HEK293 (cell line): ENCODE data around the gene NCAPD3.
A peak's percentile ranks its signal among the peaks of the same experiment; 100 is the strongest.

Experiments
- CTCF ChIA-PET: fragments of 350-600 bp; formaldehyde crosslinking; extraction: SDS; loops from one replicate; lab custom pipeline; 2021; ENCODE audit warnings: antibody characterized with exemption; lab: Yijun Ruan, JAX
- POLR2A ChIA-PET: fragments of 300-600 bp; formaldehyde crosslinking; extraction: SDS; loops from one replicate; lab custom pipeline; 2020; ENCODE audit warnings: antibody characterized with exemption, inconsistent platforms; lab: Yijun Ruan, JAX
- H3K27ac ChIP-seq: fragments of 200-500 bp; sonication (Bioruptor generic); 2 replicates; pipeline ENCODE4 v1.5.1; 2014; ENCODE audit warnings: low read depth, low read length, control low read depth, inconsistent platforms; ENCODE audit errors: extremely low read depth
- H3K36me3 ChIP-seq, 2 experiments: fragments of 200-500 bp in 1 of 2; sonication (Bioruptor generic) in 1 of 2; 1 replicate in 1 of 2; 2 replicates in 1 of 2; pipeline ENCODE4 v1.5.1; 2014 to 2017; ENCODE audit warnings: inconsistent platforms in 2 of 2, low read length in 2 of 2; ENCODE audit not compliant: control insufficient read depth in 2 of 2, insufficient read depth in 1 of 2
- H3K4me1 ChIP-seq: fragments of 200-500 bp; sonication (Bioruptor generic); 2 replicates; pipeline ENCODE4 v1.5.1; 2014; ENCODE audit warnings: mild to moderate bottlenecking, low read length, inconsistent platforms; ENCODE audit not compliant: control insufficient read depth, insufficient read depth
- H3K4me3 ChIP-seq: 2 replicates; pipeline ENCODE4 v1.5.1; 2011; ENCODE audit warnings: low read depth, mild to moderate bottlenecking, control low read depth, low read length, moderate library complexity
- H3K9me3 ChIP-seq: fragments of 200-500 bp; sonication (Bioruptor generic); 2 replicates; pipeline ENCODE4 v1.5.1; 2014; ENCODE audit warnings: low read depth, low read length, inconsistent platforms; ENCODE audit not compliant: control insufficient read depth, insufficient read depth
- MYNN ChIP-seq: fragments of 450-650 bp; formaldehyde crosslinking; IDR thresholded peaks from 2 replicates; pipeline ENCODE4 v1.5.1; 2016; ENCODE audit warnings: missing biosample characterization, missing genetic modification characterization, borderline replicate concordance
- OSR2 ChIP-seq: fragments of 450-650 bp; formaldehyde crosslinking; IDR thresholded peaks from 2 replicates; pipeline ENCODE4 v1.5.1; 2016; ENCODE audit warnings: missing biosample characterization, missing genetic modification characterization
- ZNF132 ChIP-seq: fragments of 450-650 bp; formaldehyde crosslinking; IDR thresholded peaks from 2 replicates; pipeline ENCODE4 v1.5.1; 2017; ENCODE audit warnings: missing biosample characterization, missing genetic modification characterization, borderline replicate concordance
- ZNF404 ChIP-seq: fragments of 450-650 bp; formaldehyde crosslinking; IDR thresholded peaks from 2 replicates; pipeline ENCODE4 v1.5.1; 2017; ENCODE audit warnings: missing biosample characterization, missing genetic modification characterization
- ZNF548 ChIP-seq: fragments of 450-650 bp; formaldehyde crosslinking; IDR thresholded peaks from 2 replicates; pipeline ENCODE4 v1.5.1; 2016; ENCODE audit warnings: missing biosample characterization, missing genetic modification characterization
- ZNF600 ChIP-seq: fragments of 450-650 bp; formaldehyde crosslinking; IDR thresholded peaks from 2 replicates; pipeline ENCODE4 v1.5.1; 2016; ENCODE audit warnings: missing biosample characterization, missing genetic modification characterization
- ZNF629 ChIP-seq: fragments of 450-650 bp; formaldehyde crosslinking; IDR thresholded peaks from 2 replicates; pipeline ENCODE4 v1.5.1; 2017; ENCODE audit warnings: missing biosample characterization, missing genetic modification characterization
- ZNF654 ChIP-seq: fragments of 450-650 bp; formaldehyde crosslinking; IDR thresholded peaks from 2 replicates; pipeline ENCODE4 v1.5.1; 2016; ENCODE audit warnings: low read depth, missing biosample characterization, missing genetic modification characterization
- ZNF768 ChIP-seq: fragments of 450-650 bp; formaldehyde crosslinking; IDR thresholded peaks from 2 replicates; pipeline ENCODE4 v1.5.1; 2018; ENCODE audit warnings: missing biosample characterization, mild to moderate bottlenecking, missing genetic modification characterization
- ZNF776 ChIP-seq: fragments of 450-650 bp; formaldehyde crosslinking; IDR thresholded peaks from 2 replicates; pipeline ENCODE4 v1.5.0; 2017; ENCODE audit warnings: missing biosample characterization, missing genetic modification characterization, borderline replicate concordance
- TF ChIP-seq, protein P1 (sequence below): fragments of 450-650 bp; formaldehyde crosslinking; IDR thresholded peaks from 2 replicates; pipeline ENCODE4 v1.5.1; 2016; ENCODE audit warnings: missing biosample characterization, missing genetic modification characterization
- TF ChIP-seq, protein P2 (sequence below): fragments of 450-650 bp; formaldehyde crosslinking; IDR thresholded peaks from 2 replicates; pipeline ENCODE4 v1.5.1; 2016; ENCODE audit warnings: missing biosample characterization, missing genetic modification characterization
- TF ChIP-seq, protein P3 (sequence below): fragments of 450-650 bp; formaldehyde crosslinking; optimal IDR thresholded peaks from 2 replicates; pipeline ENCODE3; 2016; ENCODE audit warnings: missing biosample characterization, mild to moderate bottlenecking, missing genetic modification characterization
- TF ChIP-seq, protein P4 (sequence below): fragments of 450-650 bp; formaldehyde crosslinking; IDR thresholded peaks from 2 replicates; pipeline ENCODE4 v1.5.1; 2016; ENCODE audit warnings: missing biosample characterization, missing genetic modification characterization
- TF ChIP-seq, protein P5 (sequence below): fragments of 450-650 bp; formaldehyde crosslinking; IDR thresholded peaks from 2 replicates; pipeline ENCODE4 v1.5.1; 2016; ENCODE audit warnings: missing biosample characterization, missing genetic modification characterization
- TF ChIP-seq, protein P6 (sequence below): IDR thresholded peaks from 2 replicates; pipeline ENCODE4 v1.6.1; 2011; ENCODE audit warnings: mild to moderate bottlenecking, low read depth, low read length, borderline replicate concordance

NCAPD3 gene

DNA sequence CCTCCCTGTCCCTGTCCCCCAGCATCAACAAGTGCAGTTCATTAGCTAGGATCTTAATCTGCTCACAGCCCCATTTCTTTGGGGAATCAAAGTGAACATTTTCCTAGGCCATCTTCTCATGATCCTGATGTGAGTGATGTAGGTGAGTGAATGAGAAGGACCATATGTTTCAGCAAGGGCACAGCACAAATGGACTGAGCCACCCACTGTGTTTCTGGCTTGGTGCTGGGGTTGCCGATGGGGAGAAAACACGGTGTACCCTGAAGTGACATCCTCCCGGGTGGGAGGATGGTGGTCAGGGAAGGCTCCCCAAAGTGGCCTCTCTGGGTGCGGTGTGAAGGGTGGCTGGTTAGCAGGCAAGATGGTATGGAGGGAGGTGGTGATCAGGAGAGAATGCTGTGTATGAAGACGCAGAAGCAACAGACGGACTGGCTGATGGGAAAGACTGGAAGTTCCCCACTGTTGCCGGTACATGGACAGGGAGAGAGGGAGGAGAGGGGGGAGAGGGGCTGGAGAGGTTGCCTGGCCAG is 82.7 kb downstream of the NCAPD3 start (continued):
- TF ChIP-seq, protein P1, sequence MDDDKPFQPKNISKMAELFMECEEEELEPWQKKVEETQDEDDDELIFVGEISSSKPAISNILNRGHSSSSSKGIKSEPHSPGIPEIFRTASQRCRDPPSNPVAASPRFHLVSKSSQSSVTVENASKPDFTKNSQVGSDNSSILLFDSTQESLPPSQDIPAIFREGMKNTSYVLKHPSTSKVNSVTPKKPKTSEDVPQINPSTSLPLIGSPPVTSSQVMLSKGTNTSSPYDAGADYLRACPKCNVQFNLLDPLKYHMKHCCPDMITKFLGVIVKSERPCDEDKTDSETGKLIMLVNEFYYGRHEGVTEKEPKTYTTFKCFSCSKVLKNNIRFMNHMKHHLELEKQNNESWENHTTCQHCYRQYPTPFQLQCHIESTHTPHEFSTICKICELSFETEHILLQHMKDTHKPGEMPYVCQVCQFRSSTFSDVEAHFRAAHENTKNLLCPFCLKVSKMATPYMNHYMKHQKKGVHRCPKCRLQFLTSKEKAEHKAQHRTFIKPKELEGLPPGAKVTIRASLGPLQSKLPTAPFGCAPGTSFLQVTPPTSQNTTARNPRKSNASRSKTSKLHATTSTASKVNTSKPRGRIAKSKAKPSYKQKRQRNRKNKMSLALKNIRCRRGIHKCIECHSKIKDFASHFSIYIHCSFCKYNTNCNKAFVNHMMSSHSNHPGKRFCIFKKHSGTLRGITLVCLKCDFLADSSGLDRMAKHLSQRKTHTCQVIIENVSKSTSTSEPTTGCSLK (tag by site-specific recombination): no peak
- TF ChIP-seq, protein P2, sequence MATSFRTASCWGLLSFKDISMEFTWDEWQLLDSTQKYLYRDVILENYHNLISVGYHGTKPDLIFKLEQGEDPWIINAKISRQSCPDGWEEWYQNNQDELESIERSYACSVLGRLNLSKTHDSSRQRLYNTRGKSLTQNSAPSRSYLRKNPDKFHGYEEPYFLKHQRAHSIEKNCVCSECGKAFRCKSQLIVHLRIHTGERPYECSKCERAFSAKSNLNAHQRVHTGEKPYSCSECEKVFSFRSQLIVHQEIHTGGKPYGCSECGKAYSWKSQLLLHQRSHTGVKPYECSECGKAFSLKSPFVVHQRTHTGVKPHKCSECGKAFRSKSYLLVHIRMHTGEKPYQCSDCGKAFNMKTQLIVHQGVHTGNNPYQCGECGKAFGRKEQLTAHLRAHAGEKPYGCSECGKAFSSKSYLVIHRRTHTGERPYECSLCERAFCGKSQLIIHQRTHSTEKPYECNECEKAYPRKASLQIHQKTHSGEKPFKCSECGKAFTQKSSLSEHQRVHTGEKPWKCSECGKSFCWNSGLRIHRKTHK (tag by site-specific recombination): no peak
- no peak for TF ChIP-seq ZNF629 (tag by site-specific recombination)
- TF ChIP-seq ZNF600 (tag by site-specific recombination): no peak
- TF ChIP-seq MYNN (tag by site-specific recombination): no peak
- TF ChIP-seq ZNF776 (tag by site-specific recombination): no peak
- TF ChIP-seq, protein P3, sequence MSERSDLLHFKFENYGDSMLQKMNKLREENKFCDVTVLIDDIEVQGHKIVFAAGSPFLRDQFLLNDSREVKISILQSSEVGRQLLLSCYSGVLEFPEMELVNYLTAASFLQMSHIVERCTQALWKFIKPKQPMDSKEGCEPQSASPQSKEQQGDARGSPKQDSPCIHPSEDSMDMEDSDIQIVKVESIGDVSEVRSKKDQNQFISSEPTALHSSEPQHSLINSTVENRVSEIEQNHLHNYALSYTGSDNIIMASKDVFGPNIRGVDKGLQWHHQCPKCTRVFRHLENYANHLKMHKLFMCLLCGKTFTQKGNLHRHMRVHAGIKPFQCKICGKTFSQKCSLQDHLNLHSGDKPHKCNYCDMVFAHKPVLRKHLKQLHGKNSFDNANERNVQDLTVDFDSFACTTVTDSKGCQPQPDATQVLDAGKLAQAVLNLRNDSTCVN: no peak

DNA sequence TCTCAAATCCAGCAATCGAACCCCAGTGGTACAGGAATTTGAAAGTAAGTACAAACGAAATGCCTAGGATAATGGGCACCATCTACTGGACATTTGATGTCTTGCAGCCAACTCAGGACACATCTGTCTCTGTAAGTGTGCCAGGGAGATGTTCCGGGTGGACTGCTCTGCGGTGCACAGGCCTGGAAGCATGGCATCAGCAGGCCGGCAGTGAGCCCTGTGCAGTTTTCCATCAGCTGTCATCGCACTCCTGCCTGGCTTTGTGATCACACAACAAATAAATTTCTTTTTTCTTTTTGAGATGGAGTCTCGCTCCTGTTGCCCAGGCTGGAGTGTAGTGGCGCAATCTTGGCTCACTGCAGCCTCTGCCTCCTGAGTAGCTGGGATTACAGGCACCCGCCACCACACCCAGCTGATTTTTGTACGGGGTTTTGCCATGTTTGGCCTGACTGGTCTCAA is 83.9 kb downstream of the NCAPD3 start:
- peak; percentile 73 for TF ChIP-seq ZNF654 (tag by site-specific recombination)
- TF ChIP-seq, protein P4, sequence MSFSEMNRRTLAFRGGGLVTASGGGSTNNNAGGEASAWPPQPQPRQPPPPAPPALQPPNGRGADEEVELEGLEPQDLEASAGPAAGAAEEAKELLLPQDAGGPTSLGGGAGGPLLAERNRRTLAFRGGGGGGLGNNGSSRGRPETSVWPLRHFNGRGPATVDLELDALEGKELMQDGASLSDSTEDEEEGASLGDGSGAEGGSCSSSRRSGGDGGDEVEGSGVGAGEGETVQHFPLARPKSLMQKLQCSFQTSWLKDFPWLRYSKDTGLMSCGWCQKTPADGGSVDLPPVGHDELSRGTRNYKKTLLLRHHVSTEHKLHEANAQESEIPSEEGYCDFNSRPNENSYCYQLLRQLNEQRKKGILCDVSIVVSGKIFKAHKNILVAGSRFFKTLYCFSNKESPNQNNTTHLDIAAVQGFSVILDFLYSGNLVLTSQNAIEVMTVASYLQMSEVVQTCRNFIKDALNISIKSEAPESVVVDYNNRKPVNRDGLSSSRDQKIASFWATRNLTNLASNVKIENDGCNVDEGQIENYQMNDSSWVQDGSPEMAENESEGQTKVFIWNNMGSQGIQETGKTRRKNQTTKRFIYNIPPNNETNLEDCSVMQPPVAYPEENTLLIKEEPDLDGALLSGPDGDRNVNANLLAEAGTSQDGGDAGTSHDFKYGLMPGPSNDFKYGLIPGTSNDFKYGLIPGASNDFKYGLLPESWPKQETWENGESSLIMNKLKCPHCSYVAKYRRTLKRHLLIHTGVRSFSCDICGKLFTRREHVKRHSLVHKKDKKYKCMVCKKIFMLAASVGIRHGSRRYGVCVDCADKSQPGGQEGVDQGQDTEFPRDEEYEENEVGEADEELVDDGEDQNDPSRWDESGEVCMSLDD (tag by site-specific recombination): no peak
- TF ChIP-seq, protein P5, sequence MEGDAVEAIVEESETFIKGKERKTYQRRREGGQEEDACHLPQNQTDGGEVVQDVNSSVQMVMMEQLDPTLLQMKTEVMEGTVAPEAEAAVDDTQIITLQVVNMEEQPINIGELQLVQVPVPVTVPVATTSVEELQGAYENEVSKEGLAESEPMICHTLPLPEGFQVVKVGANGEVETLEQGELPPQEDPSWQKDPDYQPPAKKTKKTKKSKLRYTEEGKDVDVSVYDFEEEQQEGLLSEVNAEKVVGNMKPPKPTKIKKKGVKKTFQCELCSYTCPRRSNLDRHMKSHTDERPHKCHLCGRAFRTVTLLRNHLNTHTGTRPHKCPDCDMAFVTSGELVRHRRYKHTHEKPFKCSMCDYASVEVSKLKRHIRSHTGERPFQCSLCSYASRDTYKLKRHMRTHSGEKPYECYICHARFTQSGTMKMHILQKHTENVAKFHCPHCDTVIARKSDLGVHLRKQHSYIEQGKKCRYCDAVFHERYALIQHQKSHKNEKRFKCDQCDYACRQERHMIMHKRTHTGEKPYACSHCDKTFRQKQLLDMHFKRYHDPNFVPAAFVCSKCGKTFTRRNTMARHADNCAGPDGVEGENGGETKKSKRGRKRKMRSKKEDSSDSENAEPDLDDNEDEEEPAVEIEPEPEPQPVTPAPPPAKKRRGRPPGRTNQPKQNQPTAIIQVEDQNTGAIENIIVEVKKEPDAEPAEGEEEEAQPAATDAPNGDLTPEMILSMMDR (tag by site-specific recombination): 0 out of 2 replicates have a peak, but pooled peaks have one; percentile 45
- TF ChIP-seq, all 188 proteins: peak for 2
- Histone ChIP-seq H3K4me1 (no peaks in the 10 kb centered on the region), H3K27ac (no peak overlapping the region), H3K36me3 (peaks cover 0 to 28% of the 10 kb centered on the region in 2 experiments; a peak in 1 of 3 replicates), H3K9me3 (no peaks in the 10 kb centered on the region; the same call in 1 of the 2 replicates), H3K4me3 (no peak overlapping the region)
- ChIA-PET CTCF (interaction anchor here (0.7 to 3.0 kb wide), 12 partner anchors 8 to 1795 kb away, joined by 3 to 44 read pairs (median 6); partner anchors contain the start of gene JAM3), POLR2A (no interaction called here)

DNA sequence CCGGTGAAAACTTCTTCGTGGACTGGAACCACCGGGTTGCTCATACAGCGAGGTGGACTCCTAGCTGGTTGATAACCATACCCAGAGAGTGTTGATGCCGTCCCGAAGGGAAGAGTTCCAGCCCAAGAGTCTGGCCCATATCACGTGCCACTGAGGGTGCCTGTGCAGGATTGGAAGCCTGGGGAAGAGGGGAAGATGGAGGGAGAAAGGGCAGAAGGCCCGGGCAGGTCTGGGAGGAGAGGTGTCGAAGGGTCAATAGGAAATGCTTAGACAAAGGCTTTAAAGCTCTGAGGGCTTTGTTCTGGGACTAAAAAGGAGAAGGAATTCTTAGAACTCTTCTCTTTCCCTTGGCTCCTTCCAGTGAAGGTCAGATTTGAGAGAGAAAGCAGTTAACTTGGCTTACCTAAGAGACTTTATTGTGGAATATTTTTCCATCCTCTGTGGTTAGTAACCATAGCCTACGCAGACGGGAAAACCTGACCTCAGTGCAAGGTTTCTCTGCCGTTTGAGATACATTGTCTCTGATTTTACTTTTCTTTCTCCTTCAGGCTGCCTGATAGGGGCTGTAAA is 84.4 kb downstream of the NCAPD3 start:
- Histone ChIP-seq H3K27ac (no peak overlapping the region), H3K36me3 (peaks cover 0 to 23% of the 10 kb centered on the region in 2 experiments; a peak in 1 of 3 replicates), H3K4me1 (no peaks in the 10 kb centered on the region), H3K4me3 (no peak overlapping the region), H3K9me3 (no peaks in the 10 kb centered on the region; the same call in 1 of the 2 replicates)
- ChIA-PET CTCF (interaction anchor here (0.6 to 3.0 kb wide), 18 partner anchors 9 to 1794 kb away, joined by 3 to 44 read pairs (median 4); partner anchors contain the start of gene JAM3), POLR2A (no interaction called here)
- TF ChIP-seq ZNF132 (tag by site-specific recombination) (no peak), ZNF548 (tag by site-specific recombination) (no peak), ZNF768 (tag by site-specific recombination) (no peak), OSR2 (tag by site-specific recombination) (no peak), ZNF404 (tag by site-specific recombination) (no peak)
- TF ChIP-seq, protein P6, sequence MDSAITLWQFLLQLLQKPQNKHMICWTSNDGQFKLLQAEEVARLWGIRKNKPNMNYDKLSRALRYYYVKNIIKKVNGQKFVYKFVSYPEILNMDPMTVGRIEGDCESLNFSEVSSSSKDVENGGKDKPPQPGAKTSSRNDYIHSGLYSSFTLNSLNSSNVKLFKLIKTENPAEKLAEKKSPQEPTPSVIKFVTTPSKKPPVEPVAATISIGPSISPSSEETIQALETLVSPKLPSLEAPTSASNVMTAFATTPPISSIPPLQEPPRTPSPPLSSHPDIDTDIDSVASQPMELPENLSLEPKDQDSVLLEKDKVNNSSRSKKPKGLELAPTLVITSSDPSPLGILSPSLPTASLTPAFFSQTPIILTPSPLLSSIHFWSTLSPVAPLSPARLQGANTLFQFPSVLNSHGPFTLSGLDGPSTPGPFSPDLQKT: no peak
- TF ChIP-seq, protein P1 (tag by site-specific recombination): no peak
